Stimulated activated CD8-positive, alpha-beta memory T cell treated with anti-CD3 and anti-CD28 coated beads, Interleukin-4, amount 100 ng/mL, for 48 hours (primary cell): ENCODE data around the gene ICAM3.
"Not testable (repeated sequence)": the region's sequence is repeated elsewhere in the genome, so short reads cannot be mapped to it uniquely, and the experiment has no call there.

Experiments
- DNase-seq: peaks from one replicate; pipeline ENCODE4 v3.0.0-alpha.2; 2020

The ICAM3 gene, protein sequence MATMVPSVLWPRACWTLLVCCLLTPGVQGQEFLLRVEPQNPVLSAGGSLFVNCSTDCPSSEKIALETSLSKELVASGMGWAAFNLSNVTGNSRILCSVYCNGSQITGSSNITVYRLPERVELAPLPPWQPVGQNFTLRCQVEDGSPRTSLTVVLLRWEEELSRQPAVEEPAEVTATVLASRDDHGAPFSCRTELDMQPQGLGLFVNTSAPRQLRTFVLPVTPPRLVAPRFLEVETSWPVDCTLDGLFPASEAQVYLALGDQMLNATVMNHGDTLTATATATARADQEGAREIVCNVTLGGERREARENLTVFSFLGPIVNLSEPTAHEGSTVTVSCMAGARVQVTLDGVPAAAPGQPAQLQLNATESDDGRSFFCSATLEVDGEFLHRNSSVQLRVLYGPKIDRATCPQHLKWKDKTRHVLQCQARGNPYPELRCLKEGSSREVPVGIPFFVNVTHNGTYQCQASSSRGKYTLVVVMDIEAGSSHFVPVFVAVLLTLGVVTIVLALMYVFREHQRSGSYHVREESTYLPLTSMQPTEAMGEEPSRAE

DNA sequence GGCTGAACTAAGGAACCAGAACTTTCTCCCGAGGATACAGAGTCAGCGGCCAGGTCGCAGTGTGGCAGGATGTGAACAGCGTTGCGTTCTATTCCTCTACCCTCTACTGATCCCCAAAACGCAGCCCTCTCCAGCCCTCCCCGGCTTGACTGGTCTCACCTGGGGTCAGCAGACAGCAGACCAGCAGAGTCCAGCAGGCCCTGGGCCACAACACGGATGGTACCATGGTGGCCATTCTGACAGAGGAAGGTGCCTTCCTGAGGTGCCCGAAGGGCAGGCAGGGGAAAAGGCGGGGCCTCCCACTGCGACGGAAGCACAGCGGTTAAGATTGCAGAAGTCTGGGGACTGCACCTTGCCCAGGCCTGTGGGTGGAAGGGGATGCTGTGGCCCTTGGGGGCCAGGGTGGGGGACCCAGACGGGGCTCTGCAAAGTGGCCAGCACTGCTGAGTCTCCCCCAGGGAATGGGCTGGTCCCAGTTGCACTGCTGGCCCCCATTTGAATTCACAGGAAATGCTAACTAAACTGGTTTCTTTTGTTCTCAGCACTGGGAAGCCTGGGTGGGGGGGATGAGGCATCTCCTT lies at the start of gene ICAM3:
Gene ICAM3, minus strand, starts transcription at position 245 of the 581 bp plus-strand sequence. Its CDS starts 10 bp downstream, at position 235.
- peak; percentile 83 for DNase-seq

DNA sequence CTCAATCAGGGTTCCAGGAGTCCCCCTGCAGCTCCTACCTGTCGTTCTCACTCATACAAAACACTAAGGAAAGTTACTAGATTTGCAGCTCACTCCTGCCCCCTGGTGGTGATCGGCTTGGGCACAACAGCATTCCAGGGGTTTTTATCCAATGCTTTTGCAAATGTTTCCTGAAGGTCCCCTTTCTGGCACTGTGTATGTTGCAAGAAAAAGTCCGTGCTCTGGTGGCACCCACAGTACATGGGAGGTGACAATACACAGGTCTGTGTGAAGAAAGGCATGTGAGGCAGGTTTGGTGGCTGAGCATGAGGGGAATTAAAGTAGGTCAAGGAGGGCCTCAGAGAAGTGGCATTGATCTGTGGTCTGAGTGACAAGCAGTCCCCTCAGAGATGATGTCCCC lies 49.5 kb upstream of the ICAM3 start:
- DNase-seq: peak; percentile 93

DNA sequence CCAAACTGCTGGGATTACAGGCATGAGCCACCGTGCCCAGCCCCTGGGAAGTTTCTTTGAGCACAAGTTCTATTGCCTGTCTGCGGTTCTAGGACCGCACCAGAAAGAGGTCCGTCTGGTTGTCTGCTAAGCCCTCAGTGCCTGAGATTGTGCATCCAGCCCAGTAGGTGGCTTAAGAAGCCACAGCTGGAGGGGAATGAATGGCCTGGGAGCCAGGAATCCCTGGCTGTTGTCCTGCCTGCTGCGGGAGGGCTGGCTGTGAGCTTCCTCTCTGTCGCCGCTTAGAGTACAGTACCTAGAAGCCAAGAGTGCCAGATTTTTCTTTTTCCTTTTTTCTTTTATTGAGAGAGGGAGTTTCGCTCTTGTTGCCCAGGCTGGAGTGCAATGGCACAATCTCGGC lies 45.2 kb upstream of the ICAM3 start:
- DNase-seq: no peak

- DNase-seq: not testable (repeated sequence)
Measured at GRCh38 chr19:10383223-10383499, 43.7 kb upstream of the ICAM3 start.

DNA sequence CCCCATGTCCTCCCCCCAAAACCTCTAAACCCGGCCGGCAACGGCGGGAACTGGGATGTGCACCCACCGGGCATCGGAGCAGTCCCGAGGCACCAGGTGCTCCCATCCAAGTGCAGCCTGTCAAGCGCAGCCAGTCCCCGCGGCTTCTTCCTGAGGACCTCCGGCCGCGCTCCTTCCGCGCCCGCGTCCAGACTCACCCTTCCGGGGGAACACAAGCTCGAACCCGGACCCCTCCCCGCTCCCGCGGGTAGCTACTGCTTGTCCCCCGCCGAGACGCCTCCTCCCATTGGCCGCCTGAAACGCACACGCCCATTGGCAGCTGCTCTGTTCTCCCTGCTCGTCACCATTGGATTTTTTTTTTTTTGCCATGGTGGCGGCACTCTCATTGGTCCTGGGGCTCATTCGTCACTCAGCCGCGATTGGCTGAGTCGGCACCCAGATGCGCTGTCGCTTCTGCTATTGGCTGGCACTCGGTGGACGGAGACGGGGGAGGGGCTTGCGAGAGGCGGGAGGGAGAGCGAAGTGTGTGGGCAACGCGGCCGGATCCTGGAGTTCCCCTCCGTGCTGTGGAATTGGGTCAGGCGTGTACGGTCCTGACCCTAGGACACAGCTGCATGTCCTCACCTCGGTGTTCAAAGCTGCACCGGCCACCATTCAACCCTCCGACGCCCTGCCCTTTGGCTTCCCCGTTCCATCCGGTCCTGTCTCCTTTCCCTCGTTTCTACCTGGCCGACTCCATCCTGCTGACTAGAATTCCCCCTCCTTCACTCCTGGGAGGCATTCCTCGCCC lies 41.1 kb upstream of the ICAM3 start, which contains the start of gene TYK2:
Gene TYK2, minus strand, starts transcription at position 260 of the 790 bp plus-strand sequence. CDS start 2,166 bp downstream, outside the sequence.
- peak; percentile 99 for DNase-seq

DNA sequence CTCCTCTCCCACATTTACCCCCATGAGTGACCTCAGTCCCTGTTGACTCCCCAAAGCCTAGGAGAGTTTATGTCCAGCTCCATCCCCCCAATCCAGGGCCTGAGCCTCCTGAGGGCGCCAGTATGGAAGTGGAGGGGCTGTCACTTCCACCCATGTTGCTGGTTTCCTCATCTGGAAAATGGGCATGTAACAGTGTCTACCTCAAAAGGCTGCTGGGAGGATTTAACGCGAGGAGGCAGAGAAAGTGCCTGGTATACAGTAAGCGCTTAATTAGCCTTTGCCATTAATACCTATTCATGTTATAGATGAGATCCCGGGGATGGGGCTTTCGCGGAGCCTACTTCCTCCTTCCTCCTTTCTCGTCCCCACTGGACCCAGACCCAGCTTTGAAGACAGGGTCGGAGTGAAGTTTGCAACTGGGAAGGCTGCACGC lies 40.5 kb upstream of the ICAM3 start:
- DNase-seq: no peak

DNA sequence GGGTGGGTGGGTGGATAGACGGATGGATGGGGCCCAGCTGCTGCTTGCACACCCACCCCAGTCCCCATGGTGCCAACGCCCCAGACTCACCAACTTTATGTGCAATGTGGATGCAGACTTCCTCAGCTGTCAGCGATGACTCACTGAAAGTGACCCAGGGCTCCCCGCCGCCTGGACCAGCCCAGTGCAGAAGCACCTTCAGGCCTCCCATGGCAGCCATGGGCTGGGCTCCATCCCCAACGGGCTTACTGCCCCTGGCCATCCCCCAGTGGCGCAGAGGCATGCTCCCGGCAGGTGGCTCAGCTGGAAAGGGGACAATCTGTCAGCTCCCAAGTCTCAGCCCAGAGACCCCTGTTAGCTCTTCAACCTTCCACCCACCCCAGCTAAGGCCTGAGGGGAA lies 38.7 kb upstream of the ICAM3 start:
- no peak for DNase-seq

- not testable (repeated sequence) for DNase-seq
Measured at GRCh38 chr19:10377140-10377640, 37.8 kb upstream of the ICAM3 start.

GRCh38 chr19:10374931-10375330 lies 35.5 kb upstream of the ICAM3 start:
- no peak for DNase-seq

DNA sequence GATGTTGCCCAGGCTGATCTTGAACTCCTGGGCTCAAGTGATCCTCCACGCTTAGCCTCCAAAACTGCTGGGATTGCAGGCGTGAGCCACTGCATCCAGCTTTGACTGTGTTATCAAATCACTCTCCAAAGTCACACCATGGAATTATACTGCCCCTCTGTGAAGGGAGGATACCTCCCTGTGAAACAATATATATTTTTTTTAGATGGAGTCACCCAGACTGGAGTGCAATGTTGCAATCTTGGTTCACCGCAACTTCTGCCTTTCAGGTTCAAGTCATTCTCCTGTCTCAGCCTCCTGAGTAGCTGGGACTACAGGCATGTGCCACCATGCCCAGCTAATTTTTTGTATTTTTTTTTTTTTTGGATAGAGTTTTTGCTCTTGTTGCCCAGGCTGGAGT lies 33.3 kb upstream of the ICAM3 start:
- DNase-seq: no peak

- no peak for DNase-seq
Measured at GRCh38 chr19:10368101-10368803, 28.8 kb upstream of the ICAM3 start.

DNA sequence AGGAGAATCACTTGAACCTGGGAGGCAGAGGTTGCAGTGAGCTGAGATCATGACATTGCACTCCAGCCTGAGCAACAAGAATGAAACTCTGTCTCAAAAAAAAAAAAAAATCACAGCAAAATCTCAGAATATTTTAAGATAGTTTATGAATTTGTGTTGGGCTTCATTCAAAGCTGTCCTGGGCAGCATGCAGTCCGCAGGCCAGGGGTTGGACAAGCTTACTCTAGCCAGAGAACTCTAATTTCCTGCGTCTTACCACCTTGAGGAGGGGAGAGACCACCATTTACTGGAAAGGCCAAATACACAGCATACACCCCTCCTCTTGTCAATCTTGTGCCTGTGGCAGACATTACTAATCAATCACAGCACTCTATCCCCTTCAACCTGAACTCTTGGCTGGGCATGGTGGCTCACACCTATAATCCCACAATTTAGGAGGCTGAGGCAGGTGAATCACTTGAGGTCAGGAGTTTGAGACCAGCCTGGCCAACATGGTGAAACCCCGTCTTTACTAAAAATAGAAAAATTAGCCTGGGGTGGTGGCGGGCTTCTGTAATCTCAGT lies 27.6 kb upstream of the ICAM3 start:
- DNase-seq: not testable (repeated sequence)

DNA sequence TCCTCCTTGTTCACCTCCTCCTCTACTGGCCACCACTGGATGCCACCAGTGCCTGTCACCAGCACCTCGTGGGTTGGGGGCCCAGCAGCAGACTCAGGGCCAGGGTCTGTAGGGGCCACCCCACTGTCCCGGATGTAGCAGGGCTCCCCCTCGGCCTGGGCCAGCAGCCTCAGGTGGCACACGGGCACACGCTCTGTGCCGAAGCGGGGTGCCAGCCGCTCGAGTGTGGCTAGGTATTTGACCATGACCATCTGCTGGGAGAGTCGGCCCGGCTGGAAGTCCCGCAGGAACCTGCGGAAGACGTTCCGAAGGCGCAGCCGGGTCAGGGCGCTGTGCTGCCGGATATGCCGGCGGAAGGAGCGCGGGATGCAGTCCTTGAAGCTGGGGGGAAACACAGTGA lies 26.1 kb upstream of the ICAM3 start:
- DNase-seq: no peak

GRCh38 chr19:10364644-10365043 lies 25.2 kb upstream of the ICAM3 start:
- DNase-seq: no peak

GRCh38 chr19:10363789-10364281 lies 24.4 kb upstream of the ICAM3 start:
- no peak for DNase-seq

DNA sequence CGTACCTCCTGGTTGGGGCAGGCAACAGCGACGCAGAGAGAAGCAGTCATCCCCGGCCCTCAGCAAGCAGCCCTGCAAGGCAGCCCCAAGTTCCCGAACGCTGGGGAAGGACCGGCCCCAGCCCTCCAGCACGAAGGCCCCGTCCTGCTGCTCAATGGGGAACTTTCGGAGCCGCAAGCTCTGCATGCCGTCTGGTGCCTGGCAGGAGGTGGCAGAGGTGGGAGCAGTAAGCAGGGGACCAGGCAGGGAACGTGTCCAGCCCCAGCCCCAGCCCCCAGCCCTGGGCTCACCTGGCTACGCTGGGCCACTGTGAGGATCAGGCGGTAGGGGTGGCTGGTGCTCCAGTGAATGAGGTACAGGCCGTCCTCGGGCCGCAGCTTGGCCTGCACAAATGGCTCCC lies 22.8 kb upstream of the ICAM3 start:
- no peak for DNase-seq

DNA sequence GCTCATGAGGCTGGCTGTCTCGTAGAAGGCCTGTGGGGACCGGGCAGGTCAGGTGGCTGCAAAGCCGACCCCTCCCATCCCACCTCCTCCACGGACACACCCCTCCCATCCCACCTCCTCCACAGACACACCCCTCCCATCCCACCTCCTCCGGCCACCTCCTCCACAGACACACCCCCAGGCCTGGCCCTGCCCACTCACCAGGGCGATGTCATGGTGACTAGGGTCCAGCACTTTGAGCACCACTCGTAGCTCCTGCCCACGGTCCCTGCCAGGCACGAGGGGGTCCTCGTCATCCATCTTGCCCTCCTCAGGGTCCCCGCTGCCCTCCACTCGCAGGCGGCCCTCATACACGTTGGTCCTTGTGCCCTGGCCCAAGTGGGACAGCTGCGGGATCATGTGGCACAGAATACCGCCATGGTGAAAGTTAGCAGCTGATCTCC lies 22.2 kb upstream of the ICAM3 start:
- DNase-seq: no peak

DNA sequence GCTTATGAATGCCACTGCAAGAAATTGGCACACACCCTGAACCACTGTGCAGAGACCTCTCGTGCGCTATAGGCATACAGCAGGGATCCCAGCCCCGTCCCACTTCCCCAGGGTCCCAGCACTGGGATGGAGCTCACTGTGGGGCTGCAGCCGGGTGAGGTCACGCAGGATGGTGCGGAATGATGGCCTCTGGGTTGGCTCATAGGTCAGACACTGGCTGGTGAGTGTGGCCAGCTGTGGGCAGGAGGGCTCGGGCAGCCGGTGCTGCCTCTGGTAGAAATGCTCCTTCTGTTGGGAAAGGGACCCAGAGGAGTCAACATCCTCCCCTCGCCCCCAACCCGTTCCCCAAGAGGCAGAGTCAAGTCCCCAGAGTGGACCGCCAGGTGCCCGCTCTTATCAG lies 17.0 kb upstream of the ICAM3 start:
- no peak for DNase-seq

DNA sequence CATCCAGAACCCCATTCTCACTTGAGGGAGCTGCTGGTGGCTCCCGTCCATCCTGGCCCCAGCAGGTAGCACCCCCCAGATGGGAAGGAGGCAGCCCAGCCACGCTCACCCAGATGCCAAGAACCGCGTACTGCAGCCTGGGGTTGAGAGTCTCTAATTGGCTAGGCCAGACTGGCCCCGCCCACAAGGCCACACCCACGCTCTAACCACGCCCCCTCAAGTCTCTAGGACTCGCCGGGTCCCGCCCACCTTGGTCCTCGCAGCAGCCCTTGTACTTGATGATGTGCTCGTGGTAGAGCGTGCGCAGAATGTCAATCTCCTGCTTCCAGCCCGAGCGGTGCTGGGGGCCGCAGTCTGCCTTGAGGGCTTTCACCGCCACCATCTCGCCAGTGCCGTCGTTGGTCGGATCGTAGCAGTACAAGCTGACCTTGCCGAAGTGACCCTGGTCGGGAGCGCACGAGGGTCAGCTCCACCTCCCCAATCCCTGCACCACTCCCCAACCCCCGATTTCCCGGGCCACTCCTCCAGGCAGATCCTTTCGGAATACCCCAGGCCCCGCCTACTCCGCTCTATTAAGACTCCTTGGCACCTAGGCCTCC lies 14.5 kb upstream of the ICAM3 start:
- DNase-seq: peak; percentile 83

DNA sequence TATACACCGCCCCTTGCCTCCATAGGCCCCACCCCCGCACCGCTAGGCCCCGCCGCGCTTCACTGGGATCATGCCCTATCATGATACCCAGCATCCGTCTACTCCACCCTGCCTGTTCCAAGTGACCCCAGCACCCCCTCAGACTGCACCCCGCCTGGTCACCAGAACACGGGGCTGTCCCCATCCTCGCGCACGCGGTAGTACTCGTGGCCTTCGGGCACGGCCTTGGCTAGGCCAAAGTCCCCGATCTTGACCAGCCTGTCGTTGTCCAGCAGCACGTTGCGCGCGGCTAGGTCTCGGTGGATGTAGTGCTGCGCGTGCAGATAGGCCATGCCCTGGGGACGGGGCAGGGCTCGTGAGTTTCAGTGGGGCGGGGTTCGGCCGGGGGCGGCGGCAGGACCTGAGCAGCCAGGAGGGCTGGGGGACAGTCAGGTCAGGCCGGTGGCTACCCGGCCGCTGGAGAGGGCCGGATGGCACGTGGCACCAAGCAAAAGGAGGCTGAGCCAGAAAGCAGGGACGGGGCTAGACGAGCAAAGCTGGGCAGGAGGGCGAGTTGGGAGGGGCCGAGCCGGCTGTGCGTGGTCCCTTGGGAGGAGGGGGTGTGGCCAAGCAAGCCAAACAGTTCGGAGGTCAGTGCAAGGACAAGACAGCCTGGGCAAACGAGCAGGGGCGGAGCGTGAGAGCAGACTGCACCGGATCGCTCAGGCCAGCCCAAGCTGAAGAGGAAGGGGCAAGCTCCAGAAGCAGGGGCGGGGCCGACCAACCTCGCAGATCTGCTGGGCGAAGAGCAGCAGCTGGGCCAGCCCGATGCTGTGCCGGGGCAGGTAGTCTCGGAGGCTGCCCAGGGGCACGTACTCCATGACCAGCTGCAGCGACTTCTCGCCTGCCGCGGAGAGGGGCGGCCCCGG lies 13.6 kb upstream of the ICAM3 start:
- DNase-seq: no peak
